Gastrocnemius medialis (tissue), 4 donors: Measurements from ENCODE around the gene SLC10A3. TPM values are rescaled to one million over a fixed set of nuclear protein-coding genes. Genes with fewer than 3 reads are reported as not detected.

Experiments used
- ATAC-seq, 2 donors: fragments of 150-250 bp; one replicate each; pipeline ENCODE4 v1.9.1; 2016
- DNase-seq, 2 donors: peaks; one replicate each; pipeline ENCODE4 v3.0.0-alpha.2; 2019
- H3K27ac ChIP-seq, 4 donors: fragments of 200-600 bp; sonication (generic); 1 replicate in 1 of 4; 2 replicates in 3 of 4; pipeline ENCODE4 v1.5.1; 2016 to 2018; ENCODE audit warnings: mild to moderate bottlenecking in 2 of 4, moderate library complexity in 1 of 4
- H3K27me3 ChIP-seq, 3 donors: fragments of 200-600 bp; sonication (generic) in 2 of 3; 1 replicate in 1 of 3; 2 replicates in 2 of 3; pipeline versions ENCODE4 v1.5.1 to v1.6.0; 2016 to 2019; ENCODE audit warnings: mild to moderate bottlenecking in 1 of 3, moderate library complexity in 1 of 3
- H3K36me3 ChIP-seq, 2 donors: fragments of 200-600 bp; sonication (generic) in 1 of 2; one replicate each; pipeline ENCODE4 v1.5.1; 2017 to 2018
- H3K4me1 ChIP-seq, 2 donors: fragments of 200-600 bp; sonication (generic) in 1 of 2; one replicate each; pipeline ENCODE4 v1.5.1; 2016 to 2017; ENCODE audit warnings: mild to moderate bottlenecking in 2 of 2
- H3K4me3 ChIP-seq, 4 donors: fragments of 200-600 bp; sonication (generic) in 3 of 4; 1 replicate in 1 of 4; 2 replicates in 3 of 4; pipeline ENCODE4 v1.5.1; 2016 to 2019; ENCODE audit warnings: mild to moderate bottlenecking in 2 of 4
- H3K9me3 ChIP-seq, 3 donors: fragments of 200-600 bp; sonication (generic) in 2 of 3; 1 replicate in 1 of 3; 2 replicates in 2 of 3; pipeline ENCODE4 v1.5.1; 2016 to 2019
- POLR2A ChIP-seq, 2 donors: fragments of 450-650 bp; IDR thresholded peaks; one replicate each; pipeline ENCODE4 v1.6.1; 2017; ENCODE audit warnings: antibody characterized with exemption in 2 of 2, mild to moderate bottlenecking in 2 of 2, moderate library complexity in 2 of 2
- in situ Hi-C, 4 donors: fragments of 200-750 bp; cut with MboI; loops; one replicate each; pipeline versions ENCODE4 v1.15.0 to v1.8.0; 2017; ENCODE audit warnings: low sequenced_read_pairs in 4 of 4
- intact Hi-C: fragments of 100-400 bp; cut with DNase I; formaldehyde crosslinking; loops from one replicate; pipeline ENCODE4 v1.15.1; 2023; ENCODE audit warnings: low total_unique reads
- total RNA-seq, 4 donors: library from RNA; depleted of rRNA; stranded (reverse); fragments of >200 nt; gene quantifications; one replicate each; pipeline versions ENCODE4 v1.1.0 to v1.2.3, GENCODE V29; 2016
- TF ChIP-seq, protein P1 (sequence below), 5 experiments: fragments of 450-650 bp in 3 of 5; fragments of 200-600 bp in 2 of 5; sonication (generic) in 2 of 5; IDR thresholded peaks in 4 of 5; conservative IDR thresholded peaks in 1 of 5; 1 replicate in 4 of 5; 2 replicates in 1 of 5; pipeline ENCODE4 v1.5.1; 2016 to 2019; ENCODE audit warnings: antibody characterized with exemption in 5 of 5, mild to moderate bottlenecking in 3 of 5, moderate library complexity in 3 of 5

SLC10A3 gene
- total RNA-seq, 4 donors from 2014 or later = 11.8 to 33.3 (median 21.0) TPM

DNA sequence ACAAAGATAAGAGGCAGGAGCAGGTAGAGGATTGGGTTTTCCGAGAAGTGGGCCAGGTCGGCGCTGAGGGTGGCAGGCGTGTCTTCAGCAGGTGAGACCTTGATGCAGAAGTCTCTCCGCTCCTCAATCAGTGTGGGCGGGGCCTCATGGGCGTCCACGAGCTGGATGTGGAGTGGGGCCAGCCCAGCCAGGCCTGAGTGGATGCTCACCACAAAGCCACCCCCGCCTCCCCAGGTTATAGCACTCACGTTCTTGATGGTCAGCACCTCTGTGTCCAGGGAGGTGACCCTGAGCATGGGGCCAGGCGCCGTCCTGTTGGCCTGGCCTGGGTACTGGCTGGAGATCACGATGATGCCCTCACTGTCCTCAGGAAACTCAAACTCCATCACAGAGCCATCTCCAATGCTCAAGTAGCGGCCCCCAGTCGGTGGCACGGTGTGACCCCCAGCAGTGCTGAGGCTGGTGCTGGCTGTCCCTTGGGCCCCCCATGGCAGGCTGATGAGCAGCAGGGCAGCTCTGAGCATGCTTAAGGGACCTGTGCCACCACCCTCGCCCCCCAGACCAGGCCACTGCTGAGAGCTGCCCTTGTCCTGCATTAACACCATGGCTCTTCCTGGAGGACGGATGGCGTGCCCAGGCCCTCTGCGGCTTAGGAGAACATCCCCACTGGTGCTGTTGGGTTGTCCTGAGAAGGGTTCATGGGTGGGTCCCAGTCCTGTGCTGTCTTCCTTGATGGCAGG lies 1.9 kb downstream of the SLC10A3 start:
- no peak for ATAC-seq
- H3K9me3 ChIP-seq = no peaks in the 10 kb centered on the region
- peaks cover 17 to 32% of the 10 kb centered on the region in 2 donors for H3K4me1 ChIP-seq
- in situ Hi-C loops (no loop called here), intact Hi-C loops (loop anchor here (5.0 kb wide), 2 partner anchors 76 to 91 kb away; partner anchors contain the start of genes RPL10 and TAFAZZIN)
- H3K27me3 ChIP-seq = no peaks in the 10 kb centered on the region
- H3K36me3 ChIP-seq = no peaks in the 10 kb centered on the region
- no peak for DNase-seq
- no peak overlapping the region for H3K4me3 ChIP-seq
- peak overlapping the region in 1 of 4 donors; percentile 89 for H3K27ac ChIP-seq
- TF ChIP-seq POLR2A (IDR thresholded peaks at IDR 0.05) = no peak

DNA sequence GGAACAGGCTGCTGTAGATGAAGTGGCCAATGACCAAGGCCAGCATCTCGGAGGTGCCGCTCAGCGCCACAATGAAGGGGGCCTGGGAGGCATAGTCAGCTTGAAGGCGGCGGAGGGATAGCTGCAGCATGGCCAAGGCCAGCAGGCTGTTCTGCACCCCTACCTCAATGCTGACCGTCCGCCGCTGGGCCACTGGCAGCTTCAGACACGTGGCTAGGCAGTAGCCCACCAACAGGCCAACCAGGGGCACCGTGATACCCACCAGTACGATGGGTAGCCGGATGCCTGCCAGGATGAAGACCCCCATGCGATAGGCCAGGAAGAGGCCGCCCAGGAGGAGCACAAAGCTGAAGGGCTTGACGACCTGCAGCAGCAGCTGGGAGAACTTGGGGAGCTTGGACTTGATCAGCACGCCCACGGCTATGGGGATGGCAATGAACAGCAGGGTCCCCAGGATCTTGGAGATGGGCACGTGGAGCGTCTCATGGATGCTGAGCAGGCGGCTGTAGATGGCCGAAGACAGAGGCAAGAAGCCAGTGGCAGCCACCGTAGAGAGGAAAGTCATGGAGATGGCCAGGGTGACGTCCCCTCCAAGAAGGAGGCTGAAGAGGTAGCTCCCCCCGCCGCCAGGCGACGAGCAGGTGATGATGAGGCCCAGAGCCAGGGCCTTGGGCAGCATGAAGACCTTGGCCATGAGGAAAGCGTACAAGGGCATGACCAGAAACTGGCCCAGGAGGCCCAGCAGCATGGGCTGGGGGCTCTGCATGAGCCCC lies 2.7 kb downstream of the SLC10A3 start:
- Histone ChIP-seq H3K9me3 (no peaks in the 10 kb centered on the region), H3K27me3 (no peaks in the 10 kb centered on the region), H3K27ac (peak overlapping the region in 2 of 4 donors; percentile 82 to 91), H3K4me1 (peaks cover 17 to 32% of the 10 kb centered on the region in 2 donors), H3K36me3 (no peaks in the 10 kb centered on the region), H3K4me3 (no peak overlapping the region)
- TF ChIP-seq POLR2A (IDR thresholded peaks at IDR 0.05) = no peak
- TF ChIP-seq, protein P1, sequence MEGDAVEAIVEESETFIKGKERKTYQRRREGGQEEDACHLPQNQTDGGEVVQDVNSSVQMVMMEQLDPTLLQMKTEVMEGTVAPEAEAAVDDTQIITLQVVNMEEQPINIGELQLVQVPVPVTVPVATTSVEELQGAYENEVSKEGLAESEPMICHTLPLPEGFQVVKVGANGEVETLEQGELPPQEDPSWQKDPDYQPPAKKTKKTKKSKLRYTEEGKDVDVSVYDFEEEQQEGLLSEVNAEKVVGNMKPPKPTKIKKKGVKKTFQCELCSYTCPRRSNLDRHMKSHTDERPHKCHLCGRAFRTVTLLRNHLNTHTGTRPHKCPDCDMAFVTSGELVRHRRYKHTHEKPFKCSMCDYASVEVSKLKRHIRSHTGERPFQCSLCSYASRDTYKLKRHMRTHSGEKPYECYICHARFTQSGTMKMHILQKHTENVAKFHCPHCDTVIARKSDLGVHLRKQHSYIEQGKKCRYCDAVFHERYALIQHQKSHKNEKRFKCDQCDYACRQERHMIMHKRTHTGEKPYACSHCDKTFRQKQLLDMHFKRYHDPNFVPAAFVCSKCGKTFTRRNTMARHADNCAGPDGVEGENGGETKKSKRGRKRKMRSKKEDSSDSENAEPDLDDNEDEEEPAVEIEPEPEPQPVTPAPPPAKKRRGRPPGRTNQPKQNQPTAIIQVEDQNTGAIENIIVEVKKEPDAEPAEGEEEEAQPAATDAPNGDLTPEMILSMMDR (IDR thresholded peaks at IDR 0.05 in 4 of 5, conservative IDR thresholded peaks at IDR 0.05 in 1 of 5) = no peak
- DNase-seq (no peak), ATAC-seq (no peak)
- intact Hi-C loops = loop anchor here (5.0 kb wide), 2 partner anchors 75 to 90 kb away; partner anchors contain the start of genes RPL10 and TAFAZZIN
- in situ Hi-C loops = no loop called here

GRCh38 chrX:154486396-154487207 lies 3.8 kb downstream of the SLC10A3 start, which contains the start of gene UBL4A:
Gene UBL4A, minus strand, starts transcription at chrX:154486615. Its CDS starts 31 bp downstream, at chrX:154486584.
- H3K36me3 ChIP-seq = no peaks in the 10 kb centered on the region
- intact Hi-C loops (loop anchor here (5.0 kb wide), 2 partner anchors 74 to 89 kb away; partner anchors contain the start of genes RPL10 and TAFAZZIN), in situ Hi-C loops (no loop called here)
- peaks cover 17 to 32% of the 10 kb centered on the region in 2 donors for H3K4me1 ChIP-seq
- ATAC-seq = peak; percentile 29 to 43
- peak in 1 of 2 donors; percentile 28 for DNase-seq
- peak within 1 kb of the TSS; percentile 82 to 91 (median 88) for H3K27ac ChIP-seq
- TF ChIP-seq, protein P1 (IDR thresholded peaks at IDR 0.05 in 4 of 5, conservative IDR thresholded peaks at IDR 0.05 in 1 of 5) = no peak
- peak; percentile 67 to 75 for TF ChIP-seq POLR2A (IDR thresholded peaks at IDR 0.05)
- H3K4me3 ChIP-seq = peak within 1 kb of the TSS; percentile 55 to 67 (median 64)
- H3K27me3 ChIP-seq = no peaks in the 10 kb centered on the region
- H3K9me3 ChIP-seq = no peaks in the 10 kb centered on the region

DNA sequence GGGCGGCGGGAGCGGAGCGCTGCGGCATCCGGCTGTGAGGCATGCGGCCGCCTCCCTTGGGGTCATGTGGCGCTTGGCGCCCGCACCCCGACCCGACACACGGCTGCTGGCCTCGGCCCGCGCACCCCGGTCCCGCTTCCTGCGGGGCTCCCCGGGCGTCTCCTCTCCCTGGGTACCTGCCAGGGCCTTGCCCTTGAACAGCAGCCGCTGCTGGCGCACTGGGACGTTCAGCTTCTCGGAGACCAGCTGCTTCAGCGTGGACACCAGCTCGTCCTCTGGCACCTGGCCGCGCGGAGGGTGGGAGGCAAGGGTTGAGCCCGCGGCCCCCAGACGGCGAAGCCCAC lies 4.4 kb downstream of the SLC10A3 start:
- in situ Hi-C loops = no loop called here
- Histone ChIP-seq H3K36me3 (no peaks in the 10 kb centered on the region), H3K9me3 (no peaks in the 10 kb centered on the region), H3K27me3 (no peaks in the 10 kb centered on the region), H3K27ac (peak overlapping the region; percentile 81 to 91 (median 85)), H3K4me1 (peaks cover 17 to 32% of the 10 kb centered on the region in 2 donors), H3K4me3 (peak overlapping the region; percentile 55 to 67 (median 64))
- peak; percentile 8 to 43 for DNase-seq
- intact Hi-C loops = loop anchor here (5.0 kb wide), 2 partner anchors 74 to 89 kb away; partner anchors contain the start of genes RPL10 and TAFAZZIN
- TF ChIP-seq, protein P1 (IDR thresholded peaks at IDR 0.05 in 4 of 5, conservative IDR thresholded peaks at IDR 0.05 in 1 of 5) = no peak
- TF ChIP-seq POLR2A (IDR thresholded peaks at IDR 0.05) = no peak
- peak; percentile 8 to 14 for ATAC-seq
